IMR-90 (cell line): ENCODE results near the gene ITGB4. TPM values are rescaled to one million over a fixed set of nuclear protein-coding genes. Genes with fewer than 3 reads are reported as not detected.
A peak's percentile ranks its signal among the peaks of the same experiment; 100 is the strongest.

Experiments
- ATAC-seq: fragments of 200-7000 bp; cut with Tn5 transposase; 2 replicates; pipeline ENCODE4 v1.9.1; 2020; ENCODE audit warnings: low read depth, mild to moderate bottlenecking, moderate library complexity
- BruUV-seq: library from RNA; stranded (reverse); fragments of 400-500 nt; replicated peaks from 2 replicates; lab custom pipeline; 2021; lab: Mats Ljungman, UMichigan
- CTCF ChIA-PET: fragments of 300-600 bp; formaldehyde crosslinking; extraction: SDS; loops from one replicate; lab custom pipeline; 2021; ENCODE audit warnings: antibody characterized with exemption; lab: Yijun Ruan, JAX
- POLR2A ChIA-PET: fragments of 300-600 bp; sonication (Branson Sonifier 250); formaldehyde crosslinking; loops from one replicate; lab custom pipeline; 2022; ENCODE audit warnings: antibody characterized with exemption; ENCODE audit not compliant: unreplicated experiment; lab: Charles Lee
- DNase-seq: peaks from one replicate; pipeline ENCODE4 v3.0.0; 2013
- H2AFZ ChIP-seq: replicated peaks from 2 replicates; pipeline ENCODE3; 2013; ENCODE audit warnings: low read length, mild to moderate bottlenecking; ENCODE audit not compliant: poor library complexity
- H2AK5ac ChIP-seq: 2 replicates; pipeline ENCODE4 v1.6.1; 2013; ENCODE audit warnings: low read depth, low read length, inconsistent platforms
- H2AK9ac ChIP-seq: replicated peaks from 2 replicates; pipeline ENCODE3; 2013; ENCODE audit warnings: mild to moderate bottlenecking, low read depth, low read length, moderate library complexity; ENCODE audit not compliant: poor library complexity
- H2BK120ac ChIP-seq: 2 replicates; pipeline ENCODE4 v1.6.1; 2013; ENCODE audit warnings: low read depth, low read length, inconsistent platforms
- H2BK15ac ChIP-seq: 3 replicates; pipeline ENCODE4 v1.6.1; 2013; ENCODE audit warnings: low read depth, low read length, inconsistent platforms
- H2BK20ac ChIP-seq: 2 replicates; pipeline ENCODE4 v1.6.1; 2013; ENCODE audit warnings: low read depth, mild to moderate bottlenecking, inconsistent platforms, low read length, moderate library complexity
- H2BK5ac ChIP-seq: 2 replicates; pipeline ENCODE4 v1.6.1; 2013; ENCODE audit warnings: mild to moderate bottlenecking, low read depth, low read length, inconsistent platforms; ENCODE audit not compliant: poor library complexity, severe bottlenecking
- H3K14ac ChIP-seq: replicated peaks from 2 replicates; pipeline ENCODE4 v1.6.1; 2013; ENCODE audit warnings: low read depth, low read length, inconsistent platforms
- H3K18ac ChIP-seq: 2 replicates; pipeline ENCODE4 v1.6.1; 2013; ENCODE audit warnings: low read depth, low read length, control low read depth
- H3K23ac ChIP-seq: 2 replicates; pipeline ENCODE4 v1.6.1; 2013; ENCODE audit warnings: low read depth, low read length, inconsistent platforms
- H3K27ac ChIP-seq: 2 replicates; pipeline ENCODE4 v1.5.1; 2013; ENCODE audit warnings: mild to moderate bottlenecking, control low read depth, low read length; ENCODE audit not compliant: insufficient read depth
- H3K27me3 ChIP-seq: 2 replicates; pipeline ENCODE4 v1.6.1; 2013; ENCODE audit warnings: low read length; ENCODE audit not compliant: control insufficient read depth, insufficient read depth
- H3K36me3 ChIP-seq: 2 replicates; pipeline ENCODE4 v1.6.1; 2013; ENCODE audit warnings: low read length, mixed read lengths; ENCODE audit not compliant: control insufficient read depth, insufficient read depth
- H3K4ac ChIP-seq: 2 replicates; pipeline ENCODE4 v1.6.1; 2013; ENCODE audit warnings: low read depth, low read length, inconsistent platforms
- H3K4me1 ChIP-seq: 2 replicates; pipeline ENCODE4 v1.6.1; 2013; ENCODE audit warnings: low read length, mixed read lengths; ENCODE audit not compliant: control insufficient read depth, insufficient read depth
- H3K4me2 ChIP-seq: 2 replicates; pipeline ENCODE4 v1.6.1; 2013; ENCODE audit warnings: low read depth, mild to moderate bottlenecking, control low read depth, low read length, moderate library complexity
- H3K4me3 ChIP-seq: 2 replicates; pipeline ENCODE4 v1.5.1; 2013; ENCODE audit warnings: low read depth, mild to moderate bottlenecking, control low read depth, low read length, moderate library complexity; ENCODE audit not compliant: insufficient read depth
- H3K56ac ChIP-seq: 2 replicates; pipeline ENCODE4 v1.6.1; 2013; ENCODE audit warnings: low read length, inconsistent platforms; ENCODE audit not compliant: insufficient read depth; ENCODE audit errors: extremely low read depth
- H3K79me1 ChIP-seq, 2 experiments: 2 replicates each; pipeline ENCODE4 v1.6.1; 2013; ENCODE audit warnings: low read length in 2 of 2, inconsistent platforms in 1 of 2, low read depth in 1 of 2
- H3K9ac ChIP-seq: 2 replicates; pipeline ENCODE4 v1.6.1; 2013; ENCODE audit warnings: low read depth, low read length, control low read depth
- H3K9me1 ChIP-seq: 2 replicates; pipeline ENCODE4 v1.6.1; 2013; ENCODE audit warnings: low read length, inconsistent platforms; ENCODE audit not compliant: insufficient read depth
- H3K9me3 ChIP-seq: 2 replicates; pipeline ENCODE4 v1.6.1; 2013; ENCODE audit warnings: low read length; ENCODE audit not compliant: control insufficient read depth, insufficient read depth
- H4K20me1 ChIP-seq: 2 replicates; pipeline ENCODE4 v1.6.1; 2013; ENCODE audit warnings: low read length, inconsistent platforms; ENCODE audit not compliant: insufficient read depth
- H4K5ac ChIP-seq: 2 replicates; pipeline ENCODE4 v1.6.1; 2013; ENCODE audit warnings: mild to moderate bottlenecking, low read depth, low read length, control low read depth
- H4K8ac ChIP-seq, 2 experiments: 2 replicates each; pipeline ENCODE4 v1.6.1; 2013; ENCODE audit warnings: low read depth in 2 of 2, low read length in 2 of 2, control low read depth in 1 of 2, inconsistent platforms in 1 of 2
- H4K91ac ChIP-seq: 2 replicates; pipeline ENCODE4 v1.6.1; 2013; ENCODE audit warnings: low read depth, low read length, inconsistent platforms; ENCODE audit not compliant: insufficient read depth
- BHLHE40 ChIP-seq: fragments of 150-350 bp; IDR thresholded peaks from 2 replicates; pipeline ENCODE4 v1.6.1; 2016; ENCODE audit warnings: mild to moderate bottlenecking, low read depth, low read length
- MAZ ChIP-seq: IDR thresholded peaks from 2 replicates; pipeline ENCODE4 v1.6.1; 2012; ENCODE audit warnings: low read depth, mild to moderate bottlenecking, low read length, improper control_type of control experiment, moderate library complexity, borderline replicate concordance
- MXI1 ChIP-seq: IDR thresholded peaks from 2 replicates; pipeline ENCODE4 v1.6.1; 2012; ENCODE audit warnings: low read depth, mild to moderate bottlenecking, low read length, moderate library complexity, borderline replicate concordance
- NFE2L2 ChIP-seq: fragments of 150-350 bp; IDR thresholded peaks from 2 replicates; pipeline ENCODE4 v1.6.1; 2016; ENCODE audit warnings: low read depth, mild to moderate bottlenecking, low read length
- RCOR1 ChIP-seq: IDR thresholded peaks from 2 replicates; pipeline ENCODE4 v1.6.1; 2012; ENCODE audit warnings: mild to moderate bottlenecking, low read length, improper control_type of control experiment; ENCODE audit not compliant: insufficient replicate concordance
- SMC3 ChIP-seq: fragments of 150-350 bp; IDR thresholded peaks from 2 replicates; pipeline ENCODE4 v1.6.1; 2016; ENCODE audit warnings: low read depth, mild to moderate bottlenecking, antibody characterized with exemption, low read length, moderate library complexity
- WGBS, 2 experiments: methylation state at CpG; one replicate each; pipeline versions ENCODE4 v1.1.5 to v1.1.7; 2013; ENCODE audit warnings: missing lambda C conversion rate in 2 of 2; ENCODE audit not compliant: insufficient read length in 1 of 2; ENCODE audit errors: extremely low coverage in 2 of 2; 5-methylcytosine and 5-hydroxymethylcytosine counted together
- dilution Hi-C: fragments of 300-500 bp; cut with HindIII; formaldehyde crosslinking; loops from one replicate; pipeline ENCODE4 v1.14.3; 2018; ENCODE audit warnings: low sequenced_read_pairs; ENCODE audit not compliant: unreplicated experiment
- in situ Hi-C: fragments of 300-500 bp; cut with MboI; formaldehyde crosslinking; loops from 3 replicates; pipeline ENCODE4 v1.14.3; 2019; ENCODE audit warnings: low sequenced_read_pairs, inconsistent platforms, mixed read lengths
- intact Hi-C: fragments of 100-400 bp; cut with micrococcal nuclease; formaldehyde crosslinking; loops from 2 replicates; pipeline ENCODE4 v1.10.0; 2022
- polyA plus RNA-seq, 3 experiments: library from polyadenylated mRNA; depleted of rRNA; stranded (reverse); fragments of >200 nt; gene quantifications; 2 replicates each; pipeline ENCODE4 v1.2.3, GENCODE V29; 2012; ENCODE audit warnings: low replicate concordance in 1 of 3
- total RNA-seq: library from RNA; depleted of rRNA; stranded (reverse); fragments of >200 nt; gene quantifications from 2 replicates; pipeline ENCODE4 v1.2.3, GENCODE V29; 2012

The ITGB4 gene
- total and polyA plus RNA-seq, 2 of the 4 experiments (the other 2 are of a cell fraction) = under 0.01 to 0.27 TPM

DNA sequence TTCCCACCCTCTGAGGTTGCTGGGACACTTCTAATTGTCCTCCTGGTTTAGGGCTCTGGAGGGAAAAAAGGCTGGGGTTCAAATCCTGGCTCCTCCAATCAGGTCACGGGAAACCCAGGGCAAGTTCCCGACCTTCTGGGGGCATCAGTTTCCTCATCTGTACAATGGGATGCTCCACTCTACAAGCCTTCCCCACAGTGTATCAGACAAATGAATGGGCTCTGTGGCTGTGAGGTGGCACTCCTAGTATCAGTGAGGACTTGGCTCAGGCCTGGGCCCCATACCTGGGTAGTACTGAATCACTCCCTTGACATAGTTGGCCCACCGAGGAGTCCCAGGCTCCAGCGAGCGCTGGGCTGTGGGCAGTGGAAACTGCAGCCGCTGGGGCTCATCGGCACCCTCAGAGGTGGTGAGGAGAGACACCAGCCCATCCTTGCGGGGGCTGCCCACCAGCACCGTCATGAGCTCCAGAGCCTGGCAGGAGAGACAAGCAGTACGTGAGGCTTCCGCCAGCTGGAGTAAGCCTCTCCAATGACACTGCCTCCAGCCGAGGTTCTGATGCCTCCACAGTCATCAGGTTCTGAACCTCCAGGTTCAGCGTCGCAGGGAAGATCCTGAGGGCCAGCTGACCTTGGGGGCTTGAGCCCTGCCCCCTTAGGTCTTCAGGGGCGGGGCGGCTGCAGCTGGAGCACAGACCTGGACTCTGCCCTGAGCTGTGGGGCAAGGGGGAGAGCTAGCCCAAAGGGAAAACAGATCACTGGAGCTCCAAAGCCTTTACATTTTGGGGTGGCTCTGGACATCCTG is 42.6 kb downstream of the ITGB4 start (continued):
- TF ChIP-seq MXI1 (no peak), BHLHE40 (no peak), NFE2L2 (no peak)

DNA sequence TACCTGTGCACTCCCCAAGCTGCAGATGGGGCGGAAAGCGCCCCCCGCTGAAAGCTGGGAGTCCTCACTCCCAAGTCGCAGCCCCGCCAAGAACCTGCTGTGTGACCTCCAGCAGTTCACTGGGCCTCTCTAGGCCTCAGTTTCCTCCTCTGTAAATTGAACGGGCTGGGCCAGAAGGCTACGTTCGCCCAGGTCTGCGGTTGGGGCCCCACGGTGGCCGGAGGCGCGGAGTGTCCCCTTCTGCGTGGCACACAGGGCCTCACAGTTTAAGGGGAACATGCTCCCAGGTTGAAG is 43.1 kb downstream of the ITGB4 start:
- in situ Hi-C loops (no loop called here), intact Hi-C loops (no loop called here), dilution Hi-C loops (no loop called here)
- Histone ChIP-seq H3K4me1 (peaks cover 7% of the 10 kb centered on the region), H4K8ac (peak overlapping the region; percentile 25 to 83; a peak in 3 of 4 replicates), H3K9me3 (no peaks in the 10 kb centered on the region), H3K79me1 (peaks cover 5 to 12% of the 10 kb centered on the region in 2 experiments; a peak in 3 of 4 replicates), H4K20me1 (no peaks in the 10 kb centered on the region), H3K4me2 (peak overlapping the region; percentile 84), H3K23ac (peak overlapping the region; percentile 13), H3K56ac (peak overlapping the region; percentile 28; the same call in 1 of the 2 replicates), H2AFZ (peak overlapping the region; percentile 95), H3K14ac (peak overlapping the region; percentile 87; the same call in 1 of the 2 replicates), H2AK5ac (peak overlapping the region; percentile 66), H2AK9ac (peak overlapping the region; percentile 94), H3K27me3 (no peaks in the 10 kb centered on the region), H3K4me3 (peak overlapping the region; percentile 55), H2BK15ac (no peak overlapping the region), H3K27ac (peak overlapping the region; percentile 25; the same call in 1 of the 2 replicates), H3K9ac (peak overlapping the region; percentile 62), H3K9me1 (peaks cover 10% of the 10 kb centered on the region; the same call in 1 of the 2 replicates), H2BK5ac (no peak overlapping the region), H2BK20ac (no peak overlapping the region), H3K36me3 (no peaks in the 10 kb centered on the region), H3K18ac (peak overlapping the region; percentile 23; the same call in 1 of the 2 replicates), H4K91ac (peak overlapping the region; percentile 46; the same call in 1 of the 2 replicates), H2BK120ac (no peak overlapping the region; the same call in 1 of the 2 replicates), H3K4ac (peak overlapping the region; percentile 64), H4K5ac (peak overlapping the region; percentile 40)
- 15% methylated on average over 8 of the region's 14 CpGs; no CpG with 5 or more reads in 1 of the 2 experiments for WGBS, 2 experiments
- ATAC-seq = no peak
- BruUV-seq = no TSS peak
- ChIA-PET POLR2A (interaction anchor here (1.5 kb wide), 1 partner anchor 12 kb away, joined by 7 read pairs; no protein-coding TSS in a partner anchor), CTCF (interaction anchor here (0.9 to 2.1 kb wide), 6 partner anchors 9 to 110 kb away, joined by 3 to 13 read pairs (median 4); no protein-coding TSS in a partner anchor)
- no peak for DNase-seq
- TF ChIP-seq MAZ (0 out of 2 replicates have a peak, but pooled peaks have one; percentile 21), RCOR1 (no peak), SMC3 (no peak)
